ENCODE data around the gene ZNF526. TPM values are rescaled to one million over a fixed set of nuclear protein-coding genes. Genes with fewer than 3 reads are reported as not detected.

Gene ZNF526
- total RNA-seq, 1 experiment from 2014 or later, result 13.1 TPM

- POLR2A ChIA-PET, result no interaction called here
- Histone ChIP-seq H2AFZ (ENCODE audit: low read depth, low read length, poor library complexity, severe bottlenecking) (no peak overlapping the region), H3K36me3 (ENCODE audit: control insufficient read depth in 1 of 2, insufficient read depth in 2 of 2, low read length in 2 of 2) (no peaks in the 10 kb centered on the region), H3K4me1 (ENCODE audit: control insufficient read depth in 1 of 2, insufficient read depth in 2 of 2, low read length in 2 of 2) (peaks cover 0 to 4% of the 10 kb centered on the region in 2 experiments; a peak in 2 of 4 replicates), H3K4me3 (replicated peaks in 1 of 2; ENCODE audit: low read depth in 1 of 2, low read length in 2 of 2) (no peak overlapping the region), H3K4me2 (ENCODE audit: low read length) (no peak overlapping the region), H3K79me2 (ENCODE audit: insufficient read depth, low read length) (no peaks in the 10 kb centered on the region), H3K9me2 (ENCODE audit: insufficient read depth) (no peaks in the 10 kb centered on the region), H3K27me3 (ENCODE audit: insufficient read depth, low read length) (peaks cover 55% of the 10 kb centered on the region), H3K9me3 (ENCODE audit: control insufficient read depth in 1 of 2, insufficient read depth in 1 of 2, low read depth in 1 of 2, low read length in 2 of 2) (no peaks in the 10 kb centered on the region), H4K20me1 (ENCODE audit: insufficient read depth) (no peaks in the 10 kb centered on the region), H3K27ac (ENCODE audit: low read depth, low read length) (no peak overlapping the region), H3K9ac (ENCODE audit: low read length) (no peak overlapping the region)
- intact Hi-C loops (cut with micrococcal nuclease), result no loop called here
- RAD21 ChIA-PET (ENCODE audit: low non-redundant PET in 1 of 2, low total read pairs in 2 of 2, uncharacterized antibody in 2 of 2, unreplicated experiment in 2 of 2), result no interaction called here
- ATAC-seq, result peak; percentile 22; the same call in 1 of the 2 replicates
- CTCF ChIA-PET, result no interaction called here
- BruUV-seq (replicated peaks), result no TSS peak
- TF ChIP-seq, protein P1, sequence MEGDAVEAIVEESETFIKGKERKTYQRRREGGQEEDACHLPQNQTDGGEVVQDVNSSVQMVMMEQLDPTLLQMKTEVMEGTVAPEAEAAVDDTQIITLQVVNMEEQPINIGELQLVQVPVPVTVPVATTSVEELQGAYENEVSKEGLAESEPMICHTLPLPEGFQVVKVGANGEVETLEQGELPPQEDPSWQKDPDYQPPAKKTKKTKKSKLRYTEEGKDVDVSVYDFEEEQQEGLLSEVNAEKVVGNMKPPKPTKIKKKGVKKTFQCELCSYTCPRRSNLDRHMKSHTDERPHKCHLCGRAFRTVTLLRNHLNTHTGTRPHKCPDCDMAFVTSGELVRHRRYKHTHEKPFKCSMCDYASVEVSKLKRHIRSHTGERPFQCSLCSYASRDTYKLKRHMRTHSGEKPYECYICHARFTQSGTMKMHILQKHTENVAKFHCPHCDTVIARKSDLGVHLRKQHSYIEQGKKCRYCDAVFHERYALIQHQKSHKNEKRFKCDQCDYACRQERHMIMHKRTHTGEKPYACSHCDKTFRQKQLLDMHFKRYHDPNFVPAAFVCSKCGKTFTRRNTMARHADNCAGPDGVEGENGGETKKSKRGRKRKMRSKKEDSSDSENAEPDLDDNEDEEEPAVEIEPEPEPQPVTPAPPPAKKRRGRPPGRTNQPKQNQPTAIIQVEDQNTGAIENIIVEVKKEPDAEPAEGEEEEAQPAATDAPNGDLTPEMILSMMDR (IDR thresholded peaks at IDR 0.05 in 2 of 3, conservative IDR thresholded peaks at IDR 0.05 in 1 of 3; ENCODE audit: borderline replicate concordance in 1 of 3, insufficient read depth in 1 of 3, low read depth in 2 of 3, low read length in 2 of 3), result peak; percentile 8 to 63 (median 58); a peak in 5 of 6 replicates
- TF ChIP-seq YY1 (IDR thresholded peaks at IDR 0.05; ENCODE audit: extremely low read depth, insufficient replicate concordance, low read depth, low read length), result no peak
- no peak for TF ChIP-seq EZH2phosphoT487 (IDR thresholded peaks at IDR 0.05; ENCODE audit: borderline replicate concordance)
- no peak for DNase-seq (ENCODE audit: low read depth, low spot score)
Observed at GRCh38 chr19:42178791-42179674, 41.1 kb upstream of the ZNF526 start.

DNA sequence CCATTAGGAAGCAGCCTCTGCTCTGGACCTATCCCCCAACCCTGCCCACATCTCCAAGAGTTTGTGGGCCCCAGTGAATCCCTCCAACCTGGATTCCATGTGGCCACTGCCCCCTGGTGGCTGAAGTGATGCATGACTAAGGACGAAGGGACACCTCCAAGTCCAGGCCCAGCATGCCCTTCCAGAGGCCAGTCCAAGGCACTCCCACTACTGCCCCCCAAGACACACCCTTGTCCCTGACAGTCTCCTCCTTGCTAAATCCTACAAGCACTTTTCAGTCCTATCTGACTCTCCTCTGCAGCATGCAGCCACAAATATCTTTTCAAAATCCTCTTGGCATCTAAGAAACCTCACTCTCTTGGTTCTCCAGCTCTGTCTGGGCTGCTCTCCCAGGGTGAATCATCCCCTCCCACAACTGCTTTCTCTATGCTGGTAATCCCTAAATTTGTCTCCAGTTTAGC is 35.7 kb upstream of the ZNF526 start:
- no peaks in the 10 kb centered on the region for H4K20me1 ChIP-seq (ENCODE audit: insufficient read depth)
- TF ChIP-seq POLR2A (IDR thresholded peaks at IDR 0.05; ENCODE audit: borderline replicate concordance, extremely low read depth, insufficient read depth, insufficient read length) (no peak), ZFX (IDR thresholded peaks at IDR 0.05) (no peak), SRF (IDR thresholded peaks at IDR 0.05; ENCODE audit: low read depth) (no peak), RAD21 (IDR thresholded peaks at IDR 0.05; ENCODE audit: low read depth) (peak; percentile 80), MAX (IDR thresholded peaks at IDR 0.05) (no peak), EZH2 (IDR thresholded peaks at IDR 0.05) (no peak), SP1 (IDR thresholded peaks at IDR 0.05; ENCODE audit: low read depth) (no peak)
- TF ChIP-seq, protein P1 (IDR thresholded peaks at IDR 0.05 in 2 of 3, conservative IDR thresholded peaks at IDR 0.05 in 1 of 3; ENCODE audit: borderline replicate concordance in 1 of 3, insufficient read depth in 1 of 3, low read depth in 2 of 3, low read length in 2 of 3), result peak; percentile 91 to 95 (median 92)
- H3K9ac ChIP-seq (ENCODE audit: low read length), result no peak overlapping the region
- ChIA-PET RAD21 (ENCODE audit: low non-redundant PET in 1 of 2, low total read pairs in 2 of 2, uncharacterized antibody in 2 of 2, unreplicated experiment in 2 of 2) (interaction anchor here in 1 of 2 experiments (0.7 kb wide), 1 partner anchor 52 kb away, joined by 3 read pairs; no protein-coding TSS in a partner anchor), CTCF (interaction anchor here (0.9 to 1.7 kb wide), 4 partner anchors 8 to 75 kb away, joined by 3 to 8 read pairs (median 5); no protein-coding TSS in a partner anchor), POLR2A (no interaction called here)
- no peak overlapping the region for H3K27ac ChIP-seq (ENCODE audit: low read depth, low read length)
- peaks cover 10% of the 10 kb centered on the region; the same call in 1 of the 2 replicates for H3K27me3 ChIP-seq (ENCODE audit: insufficient read depth, low read length)
- no TSS peak for BruUV-seq (replicated peaks)
- H3K4me2 ChIP-seq (ENCODE audit: low read length), result no peak overlapping the region
- H3K36me3 ChIP-seq (ENCODE audit: control insufficient read depth in 1 of 2, insufficient read depth in 2 of 2, low read length in 2 of 2), result no peaks in the 10 kb centered on the region
- no peaks in the 10 kb centered on the region for H3K9me3 ChIP-seq (ENCODE audit: control insufficient read depth in 1 of 2, insufficient read depth in 1 of 2, low read depth in 1 of 2, low read length in 2 of 2)
- DNase-seq (ENCODE audit: low read depth, low spot score) (peak; percentile 64), ATAC-seq (peak; percentile 96)
- H3K9me2 ChIP-seq (ENCODE audit: insufficient read depth), result no peaks in the 10 kb centered on the region
- intact Hi-C loops (cut with micrococcal nuclease), result loop anchor here (1.0 kb wide), 2 partner anchors 51 to 76 kb away; no protein-coding TSS in a partner anchor
- peaks cover 0 to 6% of the 10 kb centered on the region in 2 experiments; a peak in 1 of 4 replicates for H3K4me1 ChIP-seq (ENCODE audit: control insufficient read depth in 1 of 2, insufficient read depth in 2 of 2, low read length in 2 of 2)
- H3K4me3 ChIP-seq (replicated peaks in 1 of 2; ENCODE audit: low read depth in 1 of 2, low read length in 2 of 2), result no peak overlapping the region
- no peak overlapping the region for H2AFZ ChIP-seq (ENCODE audit: low read depth, low read length, poor library complexity, severe bottlenecking)
- no peaks in the 10 kb centered on the region for H3K79me2 ChIP-seq (ENCODE audit: insufficient read depth, low read length)
